Stimulated activated CD8-positive, alpha-beta memory T cell treated with anti-CD3 and anti-CD28 coated beads, Interleukin-7, amount 100 ng/mL, for 24 hours (primary cell): ENCODE data around the gene DKC1.
"Not testable (repeated sequence)": the region's sequence is repeated elsewhere in the genome, so short reads cannot be mapped to it uniquely, and the experiment has no call there.

Source experiments
- DNase-seq: peaks from one replicate; pipeline ENCODE4 v3.0.0-alpha.2; 2020; ENCODE audit warnings: low read depth

DKC1 gene

DNA sequence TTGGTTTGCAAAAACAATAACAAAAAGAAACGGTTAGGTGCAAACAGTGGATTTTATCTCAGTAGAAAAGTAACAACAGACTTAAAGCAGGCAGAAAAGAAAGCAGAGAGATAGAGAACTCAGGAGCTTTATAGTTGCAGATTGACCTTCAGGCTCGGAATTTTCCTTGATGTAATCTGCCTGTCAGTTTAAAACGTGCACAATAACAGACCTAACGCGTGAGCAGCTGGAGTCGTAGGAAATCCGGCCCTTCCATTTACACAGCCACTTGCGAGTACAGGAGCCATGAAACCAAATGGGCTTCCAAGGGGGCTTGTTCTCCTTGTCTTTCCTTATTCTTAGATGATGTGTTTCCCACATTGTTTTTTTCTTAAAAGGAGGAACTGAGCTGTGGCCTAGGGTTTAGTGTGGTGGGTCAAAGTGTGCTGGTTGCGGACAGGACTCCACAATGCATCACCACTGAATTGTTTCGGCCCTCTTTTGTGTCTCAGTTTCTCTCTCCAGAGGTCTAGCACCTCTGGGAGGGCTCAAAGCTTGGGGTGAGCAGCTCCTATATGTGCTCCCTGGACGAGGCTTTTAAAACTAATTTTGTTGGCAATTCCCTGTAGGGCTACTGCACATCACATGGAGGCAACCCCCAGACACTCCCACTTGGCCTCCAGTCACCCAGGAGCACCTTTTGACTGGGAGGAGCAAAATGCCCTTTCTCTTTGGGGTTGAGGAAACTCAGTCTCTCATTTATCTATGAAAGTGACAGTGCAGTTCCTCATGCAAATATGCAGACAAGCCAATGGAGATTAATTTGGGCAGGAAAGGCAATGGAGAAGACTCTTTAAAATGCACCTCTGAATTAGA lies 56.5 kb downstream of the DKC1 start:
- DNase-seq = no peak

DNA sequence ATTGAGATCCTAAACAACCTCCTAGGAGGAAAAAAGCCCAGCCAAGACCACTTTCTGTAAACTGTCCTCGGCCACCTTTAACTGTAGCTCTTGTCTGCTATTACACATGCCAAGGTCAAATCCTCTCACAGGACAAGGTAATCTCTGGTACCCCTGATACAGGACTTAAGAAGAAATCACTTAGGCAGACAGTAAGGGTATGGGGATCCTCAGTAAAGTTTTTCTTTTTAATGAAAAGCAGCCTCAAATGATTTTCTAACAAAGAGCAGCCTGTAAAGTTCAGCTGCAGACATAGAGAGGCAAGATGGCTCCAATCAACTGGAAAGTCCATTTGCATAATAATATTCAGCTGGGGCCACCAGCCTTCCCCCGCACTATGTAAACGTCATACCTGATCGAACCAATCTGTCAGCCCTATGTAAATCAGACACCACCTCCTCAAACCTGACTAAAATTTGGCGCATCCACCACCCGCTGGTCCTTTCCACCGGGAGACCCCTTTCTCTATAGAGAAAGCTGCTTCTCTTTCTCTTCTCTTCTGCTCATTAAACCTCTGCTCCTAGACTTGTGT lies 57.2 kb downstream of the DKC1 start:
- no peak for DNase-seq

DNA sequence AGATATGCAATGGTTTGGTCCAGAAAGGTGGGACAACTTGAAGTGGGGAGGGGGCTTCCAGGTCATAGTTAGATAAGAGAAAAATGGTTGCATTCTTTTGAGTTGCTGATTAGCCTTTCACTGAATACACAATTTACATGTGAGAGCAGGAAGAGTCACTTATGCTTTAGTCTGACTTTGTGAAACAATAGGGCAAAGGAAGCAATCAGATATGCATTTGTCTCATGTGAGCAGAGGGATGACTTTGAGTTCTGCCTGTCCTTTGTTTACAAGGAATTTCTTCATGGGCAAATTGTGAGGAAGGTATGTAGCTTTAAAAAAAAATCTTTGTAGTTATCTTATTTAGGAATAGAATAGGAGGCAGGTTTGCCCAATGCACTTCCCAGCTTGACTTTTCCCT lies 58.9 kb downstream of the DKC1 start:
- DNase-seq = no peak

- no peak for DNase-seq
Observed at GRCh38 chrX:154822029-154822428, 59.4 kb downstream of the DKC1 start.

DNA sequence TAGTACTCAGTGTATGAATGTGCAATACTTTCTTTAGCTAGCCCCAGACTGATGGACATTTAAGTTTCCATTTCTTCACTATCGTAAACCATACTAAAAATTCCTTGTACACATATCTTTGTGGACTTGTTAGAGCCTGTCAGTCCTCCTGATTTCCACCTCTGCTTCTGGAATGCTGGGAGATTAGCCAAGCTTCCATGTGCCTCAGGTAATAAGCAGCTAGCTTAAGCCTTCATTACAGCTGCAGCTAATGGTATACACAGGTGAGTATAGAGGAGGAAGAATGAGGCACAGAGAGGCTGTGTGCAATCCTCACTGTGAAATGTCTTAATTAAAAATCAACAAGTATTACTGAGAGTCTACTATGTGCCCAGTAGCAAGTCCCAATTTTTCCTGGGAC lies 62.0 kb downstream of the DKC1 start:
- no peak for DNase-seq

DNA sequence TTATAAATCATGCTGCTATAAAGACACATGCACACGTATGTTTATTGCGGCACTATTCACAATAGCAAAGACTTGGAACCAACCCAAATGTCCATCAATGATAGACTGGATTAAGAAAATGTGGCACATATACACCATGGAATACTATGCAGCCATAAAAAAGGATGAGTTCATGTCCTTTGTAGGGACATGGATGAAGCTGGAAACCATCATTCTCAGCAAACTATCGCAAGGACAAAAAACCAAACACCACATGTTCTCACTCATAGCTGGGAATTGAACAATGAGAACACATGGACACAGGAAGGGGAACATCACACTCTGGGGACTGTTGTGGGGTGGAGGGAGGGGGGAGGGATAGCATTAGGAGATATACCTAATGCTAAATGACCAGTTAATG lies 62.9 kb downstream of the DKC1 start:
- DNase-seq = not testable (repeated sequence)
